Trophoblast cell (in vitro differentiated cells and primary cell): ENCODE measurements around the gene UBAC1.

Experiments used
- DNase-seq, 2 donors: peaks; one replicate each; pipeline ENCODE4 v3.0.0-alpha.2; 2016
- H2AFZ ChIP-seq: 2 replicates; pipeline ENCODE4 v1.6.1; 2013; ENCODE audit warnings: low read length, moderate library complexity, mild to moderate bottlenecking; ENCODE audit not compliant: insufficient read depth, poor library complexity
- H2AK5ac ChIP-seq: 2 replicates; pipeline ENCODE4 v1.6.1; 2013; ENCODE audit warnings: mild to moderate bottlenecking, low read length
- H2BK120ac ChIP-seq: 2 replicates; pipeline ENCODE4 v1.6.1; 2013; ENCODE audit warnings: low read length, mild to moderate bottlenecking, moderate library complexity; ENCODE audit not compliant: insufficient read depth, poor library complexity
- H2BK12ac ChIP-seq: 2 replicates; pipeline ENCODE4 v1.6.1; 2013; ENCODE audit warnings: mild to moderate bottlenecking, low read length, moderate library complexity
- H2BK5ac ChIP-seq: 2 replicates; pipeline ENCODE4 v1.6.1; 2013; ENCODE audit warnings: low read length, low read depth, moderate library complexity, mild to moderate bottlenecking; ENCODE audit not compliant: poor library complexity
- H3K14ac ChIP-seq: 2 replicates; pipeline ENCODE4 v1.6.1; 2013; ENCODE audit warnings: mild to moderate bottlenecking, low read length
- H3K18ac ChIP-seq: 2 replicates; pipeline ENCODE4 v1.6.1; 2013; ENCODE audit warnings: mild to moderate bottlenecking, low read length
- H3K23ac ChIP-seq: 2 replicates; pipeline ENCODE4 v1.6.1; 2013; ENCODE audit warnings: low read length
- H3K27ac ChIP-seq: 2 replicates; pipeline ENCODE4 v1.5.1; 2013; ENCODE audit warnings: low read depth, mild to moderate bottlenecking, inconsistent platforms, low read length, moderate library complexity
- H3K27me3 ChIP-seq: 2 replicates; pipeline ENCODE4 v1.6.1; 2013; ENCODE audit warnings: inconsistent platforms, mild to moderate bottlenecking, low read length, moderate library complexity; ENCODE audit not compliant: insufficient read depth
- H3K36me3 ChIP-seq, 2 experiments: 1 replicate in 1 of 2; 2 replicates in 1 of 2; pipeline ENCODE4 v1.6.1; 2013; ENCODE audit warnings: low read length in 2 of 2, mild to moderate bottlenecking in 2 of 2, moderate library complexity in 1 of 2; ENCODE audit not compliant: insufficient read depth in 2 of 2, control insufficient read depth in 1 of 2
- H3K4ac ChIP-seq: 2 replicates; pipeline ENCODE4 v1.6.1; 2013; ENCODE audit warnings: low read depth, mild to moderate bottlenecking, low read length, moderate library complexity
- H3K4me1 ChIP-seq, 2 experiments: 1 replicate in 1 of 2; 2 replicates in 1 of 2; pipeline ENCODE4 v1.6.1; 2013; ENCODE audit warnings: low read length in 2 of 2, mild to moderate bottlenecking in 2 of 2, moderate library complexity in 1 of 2; ENCODE audit not compliant: insufficient read depth in 2 of 2, control insufficient read depth in 1 of 2
- H3K4me2 ChIP-seq: 2 replicates; pipeline ENCODE4 v1.6.1; 2013; ENCODE audit warnings: inconsistent platforms, mild to moderate bottlenecking, low read length, moderate library complexity
- H3K4me3 ChIP-seq: 2 replicates; pipeline ENCODE4 v1.5.1; 2013; ENCODE audit warnings: mild to moderate bottlenecking, low read depth, low read length, inconsistent platforms
- H3K79me1 ChIP-seq: one replicate; pipeline ENCODE4 v1.6.1; 2013; ENCODE audit warnings: low read length
- H3K79me2 ChIP-seq: 2 replicates; pipeline ENCODE4 v1.6.1; 2013; ENCODE audit warnings: low read length, mild to moderate bottlenecking; ENCODE audit not compliant: control insufficient read depth, insufficient read depth, poor library complexity
- H3K9ac ChIP-seq: 2 replicates; pipeline ENCODE4 v1.6.1; 2013; ENCODE audit warnings: mild to moderate bottlenecking, low read length
- H3K9me3 ChIP-seq: 2 replicates; pipeline ENCODE4 v1.6.1; 2013; ENCODE audit warnings: low read depth, mild to moderate bottlenecking, control low read depth, inconsistent platforms, low read length; ENCODE audit not compliant: insufficient read depth
- H4K12ac ChIP-seq: 2 replicates; pipeline ENCODE4 v1.6.1; 2013; ENCODE audit warnings: low read depth, mild to moderate bottlenecking, low read length, moderate library complexity
- H4K8ac ChIP-seq: 2 replicates; pipeline ENCODE4 v1.6.1; 2013; ENCODE audit warnings: low read depth, mild to moderate bottlenecking, low read length, moderate library complexity
- H4K91ac ChIP-seq: one replicate; pipeline ENCODE4 v1.6.1; 2013; ENCODE audit warnings: low read depth, mild to moderate bottlenecking, low read length, moderate library complexity
- WGBS: extraction: QIAGEN DNeasy Blood & Tissue Kit; methylation state at CpG from one replicate; pipeline ENCODE4 v1.1.7; 2013; ENCODE audit warnings: missing lambda C conversion rate; ENCODE audit not compliant: insufficient read length, insufficient coverage; ENCODE audit errors: extremely low coverage; 5-methylcytosine and 5-hydroxymethylcytosine counted together

The UBAC1 gene

GRCh38 chr9:135886147-135886981 lies 74.8 kb downstream of the UBAC1 start:
- H3K4ac ChIP-seq: peak overlapping the region; percentile 70
- no peak overlapping the region for H3K27ac ChIP-seq
- H3K9ac ChIP-seq: no peak overlapping the region
- no CpG with 5 or more reads among the region's 21 CpGs for WGBS
- H2AFZ ChIP-seq: peak overlapping the region; percentile 21
- H3K79me2 ChIP-seq: peaks cover 27% of the 10 kb centered on the region
- peaks cover 3% of the 10 kb centered on the region for H3K9me3 ChIP-seq
- no peak overlapping the region for H2AK5ac ChIP-seq
- no peak overlapping the region for H3K4me2 ChIP-seq
- H3K4me3 ChIP-seq: no peak overlapping the region
- no peaks in the 10 kb centered on the region for H3K79me1 ChIP-seq
- no peak overlapping the region for H2BK120ac ChIP-seq
- DNase-seq: peak; percentile 59 to 77
- H4K8ac ChIP-seq: no peak overlapping the region
- no peak overlapping the region for H2BK12ac ChIP-seq
- H4K91ac ChIP-seq: no peak overlapping the region
- H3K23ac ChIP-seq: no peak overlapping the region
- no peaks in the 10 kb centered on the region for H3K27me3 ChIP-seq
- no peak overlapping the region for H3K14ac ChIP-seq
- H3K18ac ChIP-seq: peak overlapping the region; percentile 38
- H4K12ac ChIP-seq: no peak overlapping the region
- H3K36me3 ChIP-seq: no peaks in the 10 kb centered on the region
- no peak overlapping the region for H2BK5ac ChIP-seq
- peaks cover 45 to 46% of the 10 kb centered on the region in 2 experiments for H3K4me1 ChIP-seq

- no peak overlapping the region for H2AK5ac ChIP-seq
Observed at GRCh38 chr9:135885100-135885853, 75.9 kb downstream of the UBAC1 start.

GRCh38 chr9:135884328-135885035 lies 76.7 kb downstream of the UBAC1 start:
- H2AK5ac ChIP-seq: no peak overlapping the region
- peak in 1 of 2 donors; percentile 26 for DNase-seq
- no peak overlapping the region for H3K14ac ChIP-seq
- H3K79me2 ChIP-seq: peaks cover 15% of the 10 kb centered on the region
- peaks cover 26 to 29% of the 10 kb centered on the region in 2 experiments for H3K4me1 ChIP-seq
- H4K12ac ChIP-seq: no peak overlapping the region
- H2BK120ac ChIP-seq: no peak overlapping the region
- peak overlapping the region; percentile 0 for H3K18ac ChIP-seq
- H3K4me2 ChIP-seq: no peak overlapping the region
- peak overlapping the region; percentile 57 for H3K4ac ChIP-seq
- peaks cover 3% of the 10 kb centered on the region for H3K9me3 ChIP-seq
- no peaks in the 10 kb centered on the region for H3K27me3 ChIP-seq
- H3K23ac ChIP-seq: no peak overlapping the region
- H3K4me3 ChIP-seq: no peak overlapping the region
- H2BK12ac ChIP-seq: no peak overlapping the region
- no peak overlapping the region for H2AFZ ChIP-seq
- no peak overlapping the region for H3K27ac ChIP-seq
- no peaks in the 10 kb centered on the region for H3K36me3 ChIP-seq
- whole genome bisulfite sequencing: no CpG with 5 or more reads among the region's 16 CpGs
- no peaks in the 10 kb centered on the region for H3K79me1 ChIP-seq
- H4K91ac ChIP-seq: no peak overlapping the region
- no peak overlapping the region for H3K9ac ChIP-seq
- no peak overlapping the region for H2BK5ac ChIP-seq
- no peak overlapping the region for H4K8ac ChIP-seq

More at GRCh38 chr9:135885100-135885853, 75.9 kb downstream of the UBAC1 start:
- Histone ChIP-seq H2BK120ac (no peak overlapping the region), H3K4me1 (peaks cover 34 to 36% of the 10 kb centered on the region in 2 experiments), H4K12ac (no peak overlapping the region), H3K14ac (no peak overlapping the region), H3K79me1 (no peaks in the 10 kb centered on the region), H3K27me3 (no peaks in the 10 kb centered on the region), H3K27ac (no peak overlapping the region), H3K79me2 (peaks cover 21% of the 10 kb centered on the region), H3K4me3 (no peak overlapping the region), H2BK12ac (no peak overlapping the region), H3K4me2 (no peak overlapping the region), H3K4ac (peak overlapping the region; percentile 57), H2BK5ac (no peak overlapping the region), H3K36me3 (no peaks in the 10 kb centered on the region), H2AFZ (no peak overlapping the region), H3K9me3 (peaks cover 3% of the 10 kb centered on the region), H3K18ac (no peak overlapping the region), H4K8ac (no peak overlapping the region), H3K23ac (no peak overlapping the region), H3K9ac (no peak overlapping the region), H4K91ac (no peak overlapping the region)
- WGBS: no CpG with 5 or more reads among the region's 7 CpGs
- DNase-seq: peak in 1 of 2 donors; percentile 46

GRCh38 chr9:135883410-135884089 lies 77.6 kb downstream of the UBAC1 start:
- Histone ChIP-seq H3K27me3 (no peaks in the 10 kb centered on the region), H2AFZ (no peak overlapping the region)

More at GRCh38 chr9:135883410-135884089, 77.6 kb downstream of the UBAC1 start:
- H3K36me3 ChIP-seq: no peaks in the 10 kb centered on the region
- no peak overlapping the region for H4K91ac ChIP-seq
- no peak overlapping the region for H4K8ac ChIP-seq
- no peak overlapping the region for H3K18ac ChIP-seq
- H3K4ac ChIP-seq: peak overlapping the region; percentile 7
- no peak overlapping the region for H2BK12ac ChIP-seq
- H3K27ac ChIP-seq: no peak overlapping the region
- peaks cover 7% of the 10 kb centered on the region for H3K79me2 ChIP-seq
- H3K9ac ChIP-seq: no peak overlapping the region
- H3K23ac ChIP-seq: no peak overlapping the region
- no peak overlapping the region for H2AK5ac ChIP-seq
- no peak overlapping the region for H4K12ac ChIP-seq
- no peak overlapping the region for H3K4me2 ChIP-seq
- H3K4me3 ChIP-seq: no peak overlapping the region
- H3K14ac ChIP-seq: no peak overlapping the region
- peaks cover 23 to 25% of the 10 kb centered on the region in 2 experiments for H3K4me1 ChIP-seq
- no peak overlapping the region for H2BK5ac ChIP-seq
- no peak overlapping the region for H2BK120ac ChIP-seq
- WGBS: no CpG with 5 or more reads among the region's 15 CpGs
- H3K79me1 ChIP-seq: no peaks in the 10 kb centered on the region
- DNase-seq: no peak
- peaks cover 3% of the 10 kb centered on the region for H3K9me3 ChIP-seq
